Naive thymus-derived CD4-positive, alpha-beta T cell (primary cell): Measurements from ENCODE around the gene ALDH5A1. TPM values are rescaled to one million over a fixed set of nuclear protein-coding genes. Genes with fewer than 3 reads are reported as not detected.

Experiments used
- ATAC-seq: fragments of 150-1000 bp; cut with Tn5 transposase; 2 replicates; pipeline ENCODE4 v1.10.0; 2021; ENCODE audit warnings: mild to moderate bottlenecking, moderate library complexity
- CTCF ChIA-PET: fragments of 350-600 bp; sonication (Branson Sonifier 250); formaldehyde crosslinking; loops from one replicate; lab custom pipeline; 2021; ENCODE audit warnings: antibody characterized with exemption; lab: Charles Lee
- POLR2A ChIA-PET: fragments of 350-600 bp; sonication (Branson Sonifier 250); formaldehyde crosslinking; loops from one replicate; lab custom pipeline; 2021; ENCODE audit warnings: antibody characterized with exemption, inconsistent platforms; lab: Charles Lee
- DNase-seq, 9 donors: peaks; one replicate each; pipeline versions ENCODE4 v3.0.0 to v3.0.0-alpha.2; 2020 to 2022; ENCODE audit warnings: mixed read lengths in 1 of 9
- H3K27ac ChIP-seq: one replicate; pipeline ENCODE4 v1.7.0; 2013; ENCODE audit warnings: mild to moderate bottlenecking, low read depth, low read length, moderate library complexity
- H3K27me3 ChIP-seq, 2 donors: one replicate each; pipeline ENCODE4 v1.7.0; 2013; ENCODE audit warnings: low read length in 2 of 2, mild to moderate bottlenecking in 2 of 2, moderate library complexity in 2 of 2; ENCODE audit not compliant: control insufficient read depth in 2 of 2, insufficient read depth in 2 of 2
- H3K36me3 ChIP-seq, 3 experiments: 1 replicate in 2 of 3; 2 replicates in 1 of 3; pipeline ENCODE4 v1.7.0; 2013; ENCODE audit warnings: low read length in 3 of 3, mild to moderate bottlenecking in 3 of 3, moderate library complexity in 1 of 3; ENCODE audit not compliant: insufficient read depth in 3 of 3, control insufficient read depth in 2 of 3
- H3K4me1 ChIP-seq, 2 donors: one replicate each; pipeline ENCODE4 v1.7.0; 2013; ENCODE audit warnings: low read length in 2 of 2, mild to moderate bottlenecking in 2 of 2, moderate library complexity in 1 of 2; ENCODE audit not compliant: control insufficient read depth in 2 of 2, insufficient read depth in 2 of 2
- H3K4me3 ChIP-seq: 2 replicates; pipeline ENCODE4 v1.7.0; 2013; ENCODE audit warnings: mild to moderate bottlenecking, low read length
- H3K9me3 ChIP-seq, 3 experiments: 1 replicate in 2 of 3; 2 replicates in 1 of 3; pipeline ENCODE4 v1.7.0; 2013; ENCODE audit warnings: low read length in 3 of 3; ENCODE audit not compliant: control insufficient read depth in 2 of 3
- H3K27ac Mint-ChIP-seq, 9 donors: one replicate each; pipeline ENCODE4 v1.8.0; 2020 to 2022; ENCODE audit warnings: mixed read lengths in 9 of 9, mild to moderate bottlenecking in 8 of 9, moderate library complexity in 5 of 9, inconsistent platforms in 2 of 9
- H3K27me3 Mint-ChIP-seq, 5 donors: one replicate each; pipeline ENCODE4 v1.8.0; 2021 to 2022; ENCODE audit warnings: mixed read lengths in 5 of 5, mild to moderate bottlenecking in 1 of 5
- H3K36me3 Mint-ChIP-seq, 5 donors: one replicate each; pipeline ENCODE4 v1.8.0; 2020 to 2022; ENCODE audit warnings: mixed read lengths in 5 of 5, mild to moderate bottlenecking in 3 of 5, inconsistent platforms in 1 of 5
- H3K4me1 Mint-ChIP-seq, 7 donors: one replicate each; pipeline ENCODE4 v1.8.0; 2020 to 2022; ENCODE audit warnings: mixed read lengths in 7 of 7, mild to moderate bottlenecking in 3 of 7, inconsistent platforms in 1 of 7
- H3K4me3 Mint-ChIP-seq, 10 donors: one replicate each; pipeline ENCODE4 v1.8.0; 2020 to 2022; ENCODE audit warnings: mild to moderate bottlenecking in 10 of 10, mixed read lengths in 10 of 10, moderate library complexity in 6 of 10, inconsistent platforms in 2 of 10
- H3K9me3 Mint-ChIP-seq, 11 donors: one replicate each; pipeline ENCODE4 v1.8.0; 2020 to 2022; ENCODE audit warnings: mixed read lengths in 11 of 11, mild to moderate bottlenecking in 4 of 11, inconsistent platforms in 1 of 11, moderate library complexity in 1 of 11
- intact Hi-C, 2 donors: fragments of 100-400 bp; cut with micrococcal nuclease; formaldehyde crosslinking; loops; one replicate each; pipeline ENCODE4 v1.15.1; 2023
- polyA plus RNA-seq, 2 donors: library from polyadenylated mRNA; unstranded; fragments of 300-500 nt; fragmentation: Illumina TruSeq; gene quantifications; one replicate each; pipeline ENCODE4 v1.2.3, GENCODE V29; 2021
- total RNA-seq, 6 experiments: library from RNA in 5 of 6; stranded (reverse) in 5 of 6; gene quantifications; 1 replicate in 5 of 6; 2 replicates in 1 of 6; pipeline ENCODE4 v1.2.3 and lab custom pipeline; 2021 to 2026

ALDH5A1 gene
- total and polyA plus RNA-seq, 7 experiments from 2014 or later = 5.7 to 20.6 (median 12.3) TPM

- no peak overlapping the region for H3K4me3 ChIP-seq
- ChIA-PET CTCF (no interaction called here), POLR2A (no interaction called here)
- H3K27me3 Mint-ChIP-seq = peaks cover 0 to 27% (median 9%) of the 10 kb centered on the region in 5 donors
- no peaks in the 10 kb centered on the region for H3K36me3 ChIP-seq
- peaks cover 0 to 10% (median 8%) of the 10 kb centered on the region in 7 donors for H3K4me1 Mint-ChIP-seq
- H3K9me3 Mint-ChIP-seq = no peaks in the 10 kb centered on the region
- H3K27ac Mint-ChIP-seq = no peak overlapping the region
- H3K27me3 ChIP-seq = no peaks in the 10 kb centered on the region
- H3K4me1 ChIP-seq = peaks cover 0 to 5% of the 10 kb centered on the region in 2 donors
- no peak overlapping the region for H3K27ac ChIP-seq
- peaks cover 0 to 7% (median 4%) of the 10 kb centered on the region in 5 donors for H3K36me3 Mint-ChIP-seq
- no peak for DNase-seq
- no peaks in the 10 kb centered on the region for H3K9me3 ChIP-seq
- no peak for ATAC-seq
- no peak overlapping the region for H3K4me3 Mint-ChIP-seq
- intact Hi-C loops = no loop called here
Observed at GRCh38 chr6:24543683-24544082, 48.9 kb downstream of the ALDH5A1 start.

- POLR2A ChIA-PET = interaction anchor here (0.6 kb wide), 1 partner anchor 18 kb away, joined by 3 read pairs; no protein-coding TSS in a partner anchor
- ATAC-seq = no peak
- H3K27ac Mint-ChIP-seq = no peak overlapping the region
Observed at GRCh38 chr6:24545183-24545582, 50.4 kb downstream of the ALDH5A1 start.

GRCh38 chr6:24545691-24546090 lies 50.9 kb downstream of the ALDH5A1 start:
- Histone ChIP-seq H3K9me3 (no peaks in the 10 kb centered on the region), H3K27me3 (no peaks in the 10 kb centered on the region), H3K36me3 (no peaks in the 10 kb centered on the region), H3K4me3 (no peak overlapping the region), H3K27ac (no peak overlapping the region), H3K4me1 (peaks cover 0 to 5% of the 10 kb centered on the region in 2 donors)
- Mint-ChIP-seq H3K27ac (no peak overlapping the region), H3K4me1 (peaks cover 0 to 10% (median 8%) of the 10 kb centered on the region in 7 donors), H3K27me3 (peaks cover 0 to 27% (median 9%) of the 10 kb centered on the region in 5 donors), H3K9me3 (no peaks in the 10 kb centered on the region), H3K36me3 (peaks cover 0 to 4% (median 0%) of the 10 kb centered on the region in 5 donors), H3K4me3 (no peak overlapping the region)
- CTCF ChIA-PET = no interaction called here
- ATAC-seq (no peak), DNase-seq (no peak)
- POLR2A ChIA-PET = interaction anchor here (0.6 kb wide), 1 partner anchor 19 kb away, joined by 3 read pairs; no protein-coding TSS in a partner anchor
- intact Hi-C loops = loop anchor here in 1 of 2 donors (2.0 kb wide), 1 partner anchor 35 kb away; no protein-coding TSS in a partner anchor

More at GRCh38 chr6:24545183-24545582, 50.4 kb downstream of the ALDH5A1 start:
- peaks cover 0 to 5% of the 10 kb centered on the region in 2 donors for H3K4me1 ChIP-seq
- no peak overlapping the region for H3K27ac ChIP-seq
- intact Hi-C loops = no loop called here
- H3K9me3 ChIP-seq = no peaks in the 10 kb centered on the region
- Mint-ChIP-seq H3K4me1 (peaks cover 0 to 10% (median 8%) of the 10 kb centered on the region in 7 donors), H3K27me3 (peaks cover 0 to 27% (median 9%) of the 10 kb centered on the region in 5 donors), H3K9me3 (no peaks in the 10 kb centered on the region), H3K4me3 (no peak overlapping the region), H3K36me3 (peaks cover 0 to 4% (median 0%) of the 10 kb centered on the region in 5 donors)
- DNase-seq = no peak
- no peaks in the 10 kb centered on the region for H3K27me3 ChIP-seq
- no peak overlapping the region for H3K4me3 ChIP-seq
- no peaks in the 10 kb centered on the region for H3K36me3 ChIP-seq
- CTCF ChIA-PET = no interaction called here

GRCh38 chr6:24546439-24546838 lies 51.7 kb downstream of the ALDH5A1 start:
- Mint-ChIP-seq H3K9me3 (no peaks in the 10 kb centered on the region), H3K27ac (no peak overlapping the region), H3K4me3 (no peak overlapping the region), H3K36me3 (peaks cover 0 to 4% (median 0%) of the 10 kb centered on the region in 5 donors), H3K4me1 (peaks cover 0 to 10% (median 8%) of the 10 kb centered on the region in 7 donors), H3K27me3 (peaks cover 0 to 27% (median 9%) of the 10 kb centered on the region in 5 donors)
- no peak overlapping the region for H3K4me3 ChIP-seq
- H3K27ac ChIP-seq = no peak overlapping the region
- POLR2A ChIA-PET = interaction anchor here (0.7 kb wide), 1 partner anchor 223 kb away, joined by 3 read pairs; no protein-coding TSS in a partner anchor
- no peaks in the 10 kb centered on the region for H3K9me3 ChIP-seq
- DNase-seq (no peak), ATAC-seq (no peak)
- H3K36me3 ChIP-seq = no peaks in the 10 kb centered on the region
- peaks cover 0 to 5% of the 10 kb centered on the region in 2 donors for H3K4me1 ChIP-seq
- intact Hi-C loops = loop anchor here in 1 of 2 donors (2.0 kb wide), 1 partner anchor 34 kb away; no protein-coding TSS in a partner anchor
- CTCF ChIA-PET = interaction anchor here (0.6 kb wide), 1 partner anchor 96 kb away, joined by 3 read pairs; no protein-coding TSS in a partner anchor
- H3K27me3 ChIP-seq = no peaks in the 10 kb centered on the region

GRCh38 chr6:24547243-24547642 lies 52.5 kb downstream of the ALDH5A1 start:
- Mint-ChIP-seq H3K36me3 (peaks cover 0 to 4% (median 0%) of the 10 kb centered on the region in 5 donors), H3K27me3 (peaks cover 0 to 27% (median 9%) of the 10 kb centered on the region in 5 donors), H3K27ac (no peak overlapping the region), H3K4me3 (peak overlapping the region in 3 of 10 donors; percentile 9 to 21 (median 21)), H3K9me3 (no peaks in the 10 kb centered on the region), H3K4me1 (peaks cover 0 to 10% (median 8%) of the 10 kb centered on the region in 7 donors)
- CTCF ChIA-PET = interaction anchor here (0.6 kb wide), 1 partner anchor 95 kb away, joined by 3 read pairs; no protein-coding TSS in a partner anchor
- H3K36me3 ChIP-seq = no peaks in the 10 kb centered on the region
- H3K4me1 ChIP-seq = peaks cover 0 to 5% of the 10 kb centered on the region in 2 donors
- no peaks in the 10 kb centered on the region for H3K9me3 ChIP-seq
- POLR2A ChIA-PET = no interaction called here
- H3K4me3 ChIP-seq = no peak overlapping the region
- DNase-seq = peak in 8 of 9 donors; percentile 19 to 52 (median 32)
- intact Hi-C loops = loop anchor here in 1 of 2 donors (1.0 to 2.0 kb wide), 3 partner anchors 34 to 219 kb away; no protein-coding TSS in a partner anchor
- no peaks in the 10 kb centered on the region for H3K27me3 ChIP-seq
- H3K27ac ChIP-seq = no peak overlapping the region
- ATAC-seq = peak; percentile 62

GRCh38 chr6:24549158-24549557 lies 54.4 kb downstream of the ALDH5A1 start:
- DNase-seq (no peak), ATAC-seq (no peak)
- Histone ChIP-seq H3K9me3 (no peaks in the 10 kb centered on the region), H3K27ac (no peak overlapping the region), H3K36me3 (no peaks in the 10 kb centered on the region), H3K4me1 (peaks cover 0 to 5% of the 10 kb centered on the region in 2 donors), H3K4me3 (no peak overlapping the region), H3K27me3 (no peaks in the 10 kb centered on the region)
- ChIA-PET CTCF (no interaction called here), POLR2A (no interaction called here)
- Mint-ChIP-seq H3K9me3 (no peaks in the 10 kb centered on the region), H3K4me3 (no peak overlapping the region), H3K27me3 (peaks cover 0 to 28% (median 9%) of the 10 kb centered on the region in 5 donors), H3K36me3 (peaks cover 0 to 4% (median 0%) of the 10 kb centered on the region in 5 donors), H3K27ac (no peak overlapping the region), H3K4me1 (peaks cover 0 to 10% (median 8%) of the 10 kb centered on the region in 7 donors)
- intact Hi-C loops = no loop called here
